Measurements from ENCODE around the gene TBX1. TPM values are rescaled to one million over a fixed set of nuclear protein-coding genes. Genes with fewer than 3 reads are reported as not detected.

Gene TBX1
- total RNA-seq, 1 experiment from 2014 or later: 5.3 TPM

DNA sequence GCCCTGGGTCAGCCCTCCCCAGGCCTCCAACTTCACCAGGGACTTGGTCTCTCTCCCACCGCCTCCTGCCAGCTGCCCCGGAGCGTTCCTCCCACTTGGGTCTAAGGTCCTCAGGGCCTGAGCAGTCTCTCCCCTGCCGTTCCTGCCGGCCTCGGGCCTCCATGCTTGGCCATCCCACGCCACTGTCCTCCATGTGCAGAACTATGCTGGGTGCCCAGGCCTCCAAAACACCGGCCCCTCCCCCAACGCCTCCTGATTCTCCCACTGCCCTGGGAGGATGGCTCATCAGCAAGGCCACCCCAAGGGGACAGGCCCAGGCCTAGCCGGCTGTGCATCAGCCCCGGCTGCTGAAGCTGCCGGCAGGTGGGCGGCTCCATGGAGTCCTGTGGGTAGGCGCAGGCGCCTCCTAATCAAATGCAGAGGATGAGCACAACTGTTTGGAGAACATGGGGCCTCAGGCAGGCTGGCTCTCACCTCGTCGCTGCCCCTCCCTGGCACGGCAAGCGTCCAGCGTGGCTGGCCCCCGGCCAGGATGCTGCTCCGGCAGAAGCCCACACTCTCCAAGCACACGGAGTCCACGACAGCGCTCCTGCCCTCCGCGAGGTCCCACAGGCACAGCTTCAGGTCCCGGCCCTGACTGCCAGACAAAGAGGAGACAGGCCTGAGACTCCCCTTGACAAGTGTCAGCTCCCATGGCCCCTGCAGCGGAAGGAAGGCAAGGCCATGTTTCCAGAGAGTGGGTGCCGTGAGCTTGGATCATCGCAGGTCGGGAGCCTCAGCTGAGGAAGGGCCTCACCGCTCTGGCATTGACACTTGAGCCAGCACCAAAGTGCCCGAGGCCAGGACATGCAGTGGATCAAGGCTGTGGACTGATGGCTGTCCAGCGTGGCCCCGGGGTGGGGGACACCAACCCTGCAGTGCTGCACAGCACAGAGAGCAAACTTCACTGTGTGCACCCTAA lies 51.5 kb downstream of the TBX1 start:
- Mint-ChIP-seq H3K27ac (ENCODE audit: unreplicated experiment) (no peak overlapping the region), H3K27me3 (ENCODE audit: insufficient read depth, unreplicated experiment) (no peaks in the 10 kb centered on the region), H3K36me3 (ENCODE audit: insufficient read depth, unreplicated experiment) (no peaks in the 10 kb centered on the region), H3K9me3 (ENCODE audit: unreplicated experiment) (no peaks in the 10 kb centered on the region), H3K4me3 (ENCODE audit: unreplicated experiment) (no peak overlapping the region), H3K4me1 (ENCODE audit: low read depth, unreplicated experiment) (no peaks in the 10 kb centered on the region)
- TF ChIP-seq, protein P1, sequence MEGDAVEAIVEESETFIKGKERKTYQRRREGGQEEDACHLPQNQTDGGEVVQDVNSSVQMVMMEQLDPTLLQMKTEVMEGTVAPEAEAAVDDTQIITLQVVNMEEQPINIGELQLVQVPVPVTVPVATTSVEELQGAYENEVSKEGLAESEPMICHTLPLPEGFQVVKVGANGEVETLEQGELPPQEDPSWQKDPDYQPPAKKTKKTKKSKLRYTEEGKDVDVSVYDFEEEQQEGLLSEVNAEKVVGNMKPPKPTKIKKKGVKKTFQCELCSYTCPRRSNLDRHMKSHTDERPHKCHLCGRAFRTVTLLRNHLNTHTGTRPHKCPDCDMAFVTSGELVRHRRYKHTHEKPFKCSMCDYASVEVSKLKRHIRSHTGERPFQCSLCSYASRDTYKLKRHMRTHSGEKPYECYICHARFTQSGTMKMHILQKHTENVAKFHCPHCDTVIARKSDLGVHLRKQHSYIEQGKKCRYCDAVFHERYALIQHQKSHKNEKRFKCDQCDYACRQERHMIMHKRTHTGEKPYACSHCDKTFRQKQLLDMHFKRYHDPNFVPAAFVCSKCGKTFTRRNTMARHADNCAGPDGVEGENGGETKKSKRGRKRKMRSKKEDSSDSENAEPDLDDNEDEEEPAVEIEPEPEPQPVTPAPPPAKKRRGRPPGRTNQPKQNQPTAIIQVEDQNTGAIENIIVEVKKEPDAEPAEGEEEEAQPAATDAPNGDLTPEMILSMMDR (IDR thresholded peaks at IDR 0.05; ENCODE audit: insufficient read depth in 1 of 2, low read depth in 1 of 2, low read length in 1 of 2, severe bottlenecking in 1 of 2, unreplicated experiment in 1 of 2): no peak
- no TSS peak for BruUV-seq (replicated peaks)
- intact Hi-C loops (cut with micrococcal nuclease; ENCODE audit: unreplicated experiment): no loop called here
- no peaks in the 10 kb centered on the region for H3K27me3 ChIP-seq (replicated peaks; ENCODE audit: control insufficient read depth, insufficient read depth, low read length)
- H3K4me3 ChIP-seq (ENCODE audit: low read depth, low read length): no peak overlapping the region
- H3K4me1 ChIP-seq: no peaks in the 10 kb centered on the region
- no peaks in the 10 kb centered on the region for H3K9me3 ChIP-seq
- CTCF ChIA-PET: no interaction called here
- no peak for DNase-seq
- no peaks in the 10 kb centered on the region for H3K36me3 ChIP-seq (ENCODE audit: control insufficient read depth, insufficient read depth, low read length)
- POLR2A ChIA-PET: no interaction called here

DNA sequence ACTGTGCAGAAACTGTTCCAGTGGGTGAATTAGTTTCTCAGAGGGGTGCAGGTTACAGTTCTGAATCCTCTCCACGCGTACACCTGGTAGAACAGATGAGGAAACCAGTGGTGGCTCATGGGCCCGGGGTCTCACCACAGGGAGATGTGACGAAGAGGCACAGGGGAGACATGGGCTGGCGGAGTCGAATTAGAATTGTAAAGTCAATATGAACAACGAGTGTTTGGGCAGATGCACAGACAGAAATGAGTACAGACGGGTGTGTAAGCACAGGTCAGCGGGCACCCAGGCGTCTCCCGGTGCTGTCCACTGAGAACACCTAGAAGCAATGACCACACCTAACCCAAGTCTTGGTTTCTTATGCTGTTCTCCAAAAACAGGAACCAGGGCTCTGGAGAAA lies 52.3 kb downstream of the TBX1 start:
- intact Hi-C loops (cut with micrococcal nuclease; ENCODE audit: unreplicated experiment): no loop called here
- CTCF ChIA-PET: no interaction called here
- BruUV-seq (replicated peaks): no TSS peak

DNA sequence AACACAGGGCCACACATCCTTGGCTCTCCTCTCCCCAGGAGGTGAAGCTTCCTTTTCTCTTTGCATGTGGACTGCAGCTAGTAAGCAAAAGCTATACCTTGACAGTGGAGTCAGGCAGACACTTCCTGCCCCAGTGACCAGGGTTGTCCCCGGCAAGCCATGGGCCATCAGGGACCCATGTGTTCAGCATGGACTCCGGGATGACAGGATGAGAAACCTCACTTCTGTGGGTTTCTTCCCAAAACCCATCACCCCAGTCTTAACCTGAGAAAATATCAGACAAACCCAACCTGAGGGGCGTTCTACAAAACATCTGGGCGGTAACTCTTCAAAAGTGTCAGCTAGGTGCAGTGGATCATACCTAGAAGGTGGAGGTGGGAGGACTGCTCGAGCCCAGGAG lies 53.9 kb downstream of the TBX1 start:
- no peak overlapping the region for H3K27ac Mint-ChIP-seq (ENCODE audit: unreplicated experiment)
- POLR2A ChIA-PET: no interaction called here
- intact Hi-C loops (cut with micrococcal nuclease; ENCODE audit: unreplicated experiment): no loop called here

More for the DNA sequence above, 52.3 kb downstream of the TBX1 start:
- Mint-ChIP-seq H3K27ac (ENCODE audit: unreplicated experiment) (no peak overlapping the region), H3K4me1 (ENCODE audit: low read depth, unreplicated experiment) (no peaks in the 10 kb centered on the region), H3K4me3 (ENCODE audit: unreplicated experiment) (no peak overlapping the region), H3K9me3 (ENCODE audit: unreplicated experiment) (no peaks in the 10 kb centered on the region), H3K36me3 (ENCODE audit: insufficient read depth, unreplicated experiment) (no peaks in the 10 kb centered on the region), H3K27me3 (ENCODE audit: insufficient read depth, unreplicated experiment) (no peaks in the 10 kb centered on the region)
- no peak for DNase-seq
- TF ChIP-seq, protein P1 (IDR thresholded peaks at IDR 0.05; ENCODE audit: insufficient read depth in 1 of 2, low read depth in 1 of 2, low read length in 1 of 2, severe bottlenecking in 1 of 2, unreplicated experiment in 1 of 2): no peak
- POLR2A ChIA-PET: no interaction called here
- H3K36me3 ChIP-seq (ENCODE audit: control insufficient read depth, insufficient read depth, low read length): no peaks in the 10 kb centered on the region
- H3K4me1 ChIP-seq: no peaks in the 10 kb centered on the region
- no peaks in the 10 kb centered on the region for H3K27me3 ChIP-seq (replicated peaks; ENCODE audit: control insufficient read depth, insufficient read depth, low read length)
- H3K9me3 ChIP-seq: no peaks in the 10 kb centered on the region
- no peak overlapping the region for H3K4me3 ChIP-seq (ENCODE audit: low read depth, low read length)

More for the DNA sequence above, 53.9 kb downstream of the TBX1 start:
- H3K4me3 ChIP-seq (ENCODE audit: low read depth, low read length): no peak overlapping the region
- H3K4me1 ChIP-seq: no peaks in the 10 kb centered on the region
- no peak overlapping the region for H3K4me3 Mint-ChIP-seq (ENCODE audit: unreplicated experiment)
- H3K27me3 Mint-ChIP-seq (ENCODE audit: insufficient read depth, unreplicated experiment): no peaks in the 10 kb centered on the region
- no TSS peak for BruUV-seq (replicated peaks)
- peaks cover 5% of the 10 kb centered on the region for H3K36me3 Mint-ChIP-seq (ENCODE audit: insufficient read depth, unreplicated experiment)
- H3K36me3 ChIP-seq (ENCODE audit: control insufficient read depth, insufficient read depth, low read length): no peaks in the 10 kb centered on the region
- no peaks in the 10 kb centered on the region for H3K27me3 ChIP-seq (replicated peaks; ENCODE audit: control insufficient read depth, insufficient read depth, low read length)
- no peaks in the 10 kb centered on the region for H3K9me3 ChIP-seq
- no peak for DNase-seq
- TF ChIP-seq, protein P1 (IDR thresholded peaks at IDR 0.05; ENCODE audit: insufficient read depth in 1 of 2, low read depth in 1 of 2, low read length in 1 of 2, severe bottlenecking in 1 of 2, unreplicated experiment in 1 of 2): no peak
- no peaks in the 10 kb centered on the region for H3K4me1 Mint-ChIP-seq (ENCODE audit: low read depth, unreplicated experiment)
- CTCF ChIA-PET: interaction anchor here (0.6 kb wide), 1 partner anchor 477 kb away, joined by 3 read pairs; no protein-coding TSS in a partner anchor
- H3K9me3 Mint-ChIP-seq (ENCODE audit: unreplicated experiment): no peaks in the 10 kb centered on the region

Measured in Caco-2 (cell line).